ENCODE results near the gene PGAM5. TPM values are rescaled to one million over a fixed set of nuclear protein-coding genes. Genes with fewer than 3 reads are reported as not detected.

The PGAM5 gene
- total RNA-seq, 3 donors from 2014 or later (not counting 1 experiment from before 2014, with no cell fraction given): 19.7 to 30.2 (median 21.9) TPM

- TF ChIP-seq CTCF (IDR thresholded peaks at IDR 0.05): no peak
- Mint-ChIP-seq H3K4me3 (no peak overlapping the region), H3K27ac (no peak overlapping the region), H3K36me3 (peaks cover 16% of the 10 kb centered on the region), H3K9me3 (no peaks in the 10 kb centered on the region), H3K27me3 (ENCODE audit: low read depth in 2 of 2) (no peaks in the 10 kb centered on the region), H3K4me1 (peaks cover 0 to 6% of the 10 kb centered on the region in 2 donors)
- H3K27ac ChIP-seq (ENCODE audit: low read length): no peak overlapping the region
- DNase-seq (no peak), ATAC-seq (no peak)
- WGBS (ENCODE audit: insufficient coverage): 97% methylated on average over 12 of the region's 12 CpGs
- no peak overlapping the region for H3K4me3 ChIP-seq (ENCODE audit: low read length)
- H3K9me3 ChIP-seq (ENCODE audit: control insufficient read depth, insufficient read depth, low read length): no peaks in the 10 kb centered on the region
- H3K27me3 ChIP-seq (ENCODE audit: control insufficient read depth, insufficient read depth, low read length): no peaks in the 10 kb centered on the region
- intact Hi-C loops (cut with micrococcal nuclease): no loop called here
- no peaks in the 10 kb centered on the region for H3K4me1 ChIP-seq (ENCODE audit: control insufficient read depth, insufficient read depth, low read length)
- H3K36me3 ChIP-seq (ENCODE audit: control insufficient read depth, insufficient read depth, low read length): peaks cover 57% of the 10 kb centered on the region
Measured at GRCh38 chr12:132726386-132726785, 15.7 kb downstream of the PGAM5 start.

- Mint-ChIP-seq H3K9me3 (no peaks in the 10 kb centered on the region), H3K36me3 (peaks cover 23% of the 10 kb centered on the region), H3K4me3 (no peak overlapping the region), H3K27me3 (ENCODE audit: low read depth in 2 of 2) (no peaks in the 10 kb centered on the region), H3K4me1 (peaks cover 0 to 6% of the 10 kb centered on the region in 2 donors), H3K27ac (no peak overlapping the region)
- Histone ChIP-seq H3K27ac (ENCODE audit: low read length) (no peak overlapping the region), H3K4me1 (ENCODE audit: control insufficient read depth, insufficient read depth, low read length) (no peaks in the 10 kb centered on the region), H3K4me3 (ENCODE audit: low read length) (no peak overlapping the region), H3K36me3 (ENCODE audit: control insufficient read depth, insufficient read depth, low read length) (peaks cover 65% of the 10 kb centered on the region), H3K9me3 (ENCODE audit: control insufficient read depth, insufficient read depth, low read length) (no peaks in the 10 kb centered on the region), H3K27me3 (ENCODE audit: control insufficient read depth, insufficient read depth, low read length) (no peaks in the 10 kb centered on the region)
- TF ChIP-seq CTCF (IDR thresholded peaks at IDR 0.05): no peak
- intact Hi-C loops (cut with micrococcal nuclease): no loop called here
- no peak for DNase-seq
- WGBS (ENCODE audit: insufficient coverage): 95% methylated on average over 37 of the region's 37 CpGs
- ATAC-seq: no peak
Measured at GRCh38 chr12:132727091-132727794, 16.6 kb downstream of the PGAM5 start.

- H3K9me3 ChIP-seq (ENCODE audit: control insufficient read depth, insufficient read depth, low read length): no peaks in the 10 kb centered on the region
- Mint-ChIP-seq H3K27ac (peak overlapping the region; percentile 50 to 75), H3K27me3 (ENCODE audit: low read depth in 2 of 2) (no peaks in the 10 kb centered on the region), H3K36me3 (peaks cover 27% of the 10 kb centered on the region), H3K4me3 (no peak overlapping the region), H3K4me1 (peaks cover 0 to 6% of the 10 kb centered on the region in 2 donors), H3K9me3 (no peaks in the 10 kb centered on the region)
- no peaks in the 10 kb centered on the region for H3K4me1 ChIP-seq (ENCODE audit: control insufficient read depth, insufficient read depth, low read length)
- H3K4me3 ChIP-seq (ENCODE audit: low read length): no peak overlapping the region
- intact Hi-C loops (cut with micrococcal nuclease): no loop called here
- ATAC-seq (no peak), DNase-seq (no peak)
- peaks cover 70% of the 10 kb centered on the region for H3K36me3 ChIP-seq (ENCODE audit: control insufficient read depth, insufficient read depth, low read length)
- no peaks in the 10 kb centered on the region for H3K27me3 ChIP-seq (ENCODE audit: control insufficient read depth, insufficient read depth, low read length)
- TF ChIP-seq CTCF (IDR thresholded peaks at IDR 0.05): no peak
- no peak overlapping the region for H3K27ac ChIP-seq (ENCODE audit: low read length)
- 100% methylated on average over 7 of the region's 7 CpGs for WGBS (ENCODE audit: insufficient coverage)
Measured at GRCh38 chr12:132728502-132728901, 17.9 kb downstream of the PGAM5 start.
